Measurements from ENCODE around the gene DAPK1. TPM values are rescaled to one million over a fixed set of nuclear protein-coding genes. Genes with fewer than 3 reads are reported as not detected.

DAPK1 gene
- total RNA-seq, 4 donors from 2014 or later, result 19.1 to 44.8 (median 40.4) TPM

- intact Hi-C loops (cut with DNase I; ENCODE audit: low total_unique reads), result no loop called here
- no peak for DNase-seq
- peaks cover 0 to 17% of the 10 kb centered on the region in 2 donors for H3K4me1 ChIP-seq
- H3K27ac ChIP-seq, result peak overlapping the region; percentile 44 to 56
- no peaks in the 10 kb centered on the region for H3K36me3 ChIP-seq
- H3K4me3 ChIP-seq, result no peak overlapping the region
- TF ChIP-seq POLR2A (IDR thresholded peaks at IDR 0.05) (no peak), CTCF (IDR thresholded peaks at IDR 0.05) (no peak)
- no peaks in the 10 kb centered on the region for H3K27me3 ChIP-seq
- H3K9me3 ChIP-seq, result no peaks in the 10 kb centered on the region
These were observed 83.3 kb downstream of the DAPK1 start for GRCh38 chr9:87580941-87581438.

- H3K4me3 ChIP-seq, result no peak overlapping the region
- TF ChIP-seq POLR2A (IDR thresholded peaks at IDR 0.05), result no peak
- no peak for TF ChIP-seq CTCF (IDR thresholded peaks at IDR 0.05)
- H3K27ac ChIP-seq, result peak overlapping the region; percentile 44 to 56
- DNase-seq, result peak in 1 of 2 donors; percentile 34
- H3K4me1 ChIP-seq, result peaks cover 0 to 17% of the 10 kb centered on the region in 2 donors
- H3K9me3 ChIP-seq, result no peaks in the 10 kb centered on the region
- intact Hi-C loops (cut with DNase I; ENCODE audit: low total_unique reads), result no loop called here
- no peaks in the 10 kb centered on the region for H3K36me3 ChIP-seq
- H3K27me3 ChIP-seq, result no peaks in the 10 kb centered on the region
These were observed 83.8 kb downstream of the DAPK1 start for GRCh38 chr9:87581513-87581912.

GRCh38 chr9:87581949-87582637 lies 84.4 kb downstream of the DAPK1 start:
- Histone ChIP-seq H3K36me3 (no peaks in the 10 kb centered on the region), H3K27ac (peak overlapping the region; percentile 44 to 56), H3K9me3 (no peaks in the 10 kb centered on the region), H3K4me1 (peaks cover 0 to 17% of the 10 kb centered on the region in 2 donors), H3K4me3 (no peak overlapping the region), H3K27me3 (no peaks in the 10 kb centered on the region)
- TF ChIP-seq CTCF (IDR thresholded peaks at IDR 0.05), result no peak
- TF ChIP-seq POLR2A (IDR thresholded peaks at IDR 0.05), result no peak
- DNase-seq, result no peak
- intact Hi-C loops (cut with DNase I; ENCODE audit: low total_unique reads), result no loop called here

- DNase-seq, result no peak
- Histone ChIP-seq H3K4me3 (no peak overlapping the region), H3K27me3 (no peaks in the 10 kb centered on the region), H3K4me1 (peaks cover 0 to 9% of the 10 kb centered on the region in 2 donors), H3K36me3 (no peaks in the 10 kb centered on the region), H3K27ac (no peak overlapping the region), H3K9me3 (no peaks in the 10 kb centered on the region)
- TF ChIP-seq POLR2A (IDR thresholded peaks at IDR 0.05) (no peak), CTCF (IDR thresholded peaks at IDR 0.05) (no peak)
- intact Hi-C loops (cut with DNase I; ENCODE audit: low total_unique reads), result no loop called here
These were observed 86.7 kb downstream of the DAPK1 start for GRCh38 chr9:87584326-87584725.

GRCh38 chr9:87585123-87585855 lies 87.6 kb downstream of the DAPK1 start:
- no peak for TF ChIP-seq POLR2A (IDR thresholded peaks at IDR 0.05)
- no peak for TF ChIP-seq CTCF (IDR thresholded peaks at IDR 0.05)
- Histone ChIP-seq H3K36me3 (no peaks in the 10 kb centered on the region), H3K9me3 (no peaks in the 10 kb centered on the region), H3K27ac (no peak overlapping the region), H3K27me3 (no peaks in the 10 kb centered on the region), H3K4me1 (peaks cover 0 to 9% of the 10 kb centered on the region in 2 donors), H3K4me3 (no peak overlapping the region)
- DNase-seq, result no peak
- intact Hi-C loops (cut with DNase I; ENCODE audit: low total_unique reads), result no loop called here
